LNCaP clone FGC (cell line): ENCODE data around the gene KIF3C.

Experiments used
- DNase-seq: peaks from one replicate; pipeline ENCODE4 v3.0.0-alpha.2; 2011; ENCODE audit warnings: low read depth
- H3K4me3 ChIP-seq: 2 replicates; pipeline ENCODE4 v1.5.1; 2011; ENCODE audit warnings: mild to moderate bottlenecking, low read depth, low read length, control low read depth
- TF ChIP-seq, protein P1 (sequence below): IDR thresholded peaks from 2 replicates; pipeline ENCODE4 v1.5.1; 2012; ENCODE audit warnings: mild to moderate bottlenecking; ENCODE audit not compliant: control insufficient read depth, insufficient read depth; ENCODE audit errors: extremely low read depth

Gene KIF3C

DNA sequence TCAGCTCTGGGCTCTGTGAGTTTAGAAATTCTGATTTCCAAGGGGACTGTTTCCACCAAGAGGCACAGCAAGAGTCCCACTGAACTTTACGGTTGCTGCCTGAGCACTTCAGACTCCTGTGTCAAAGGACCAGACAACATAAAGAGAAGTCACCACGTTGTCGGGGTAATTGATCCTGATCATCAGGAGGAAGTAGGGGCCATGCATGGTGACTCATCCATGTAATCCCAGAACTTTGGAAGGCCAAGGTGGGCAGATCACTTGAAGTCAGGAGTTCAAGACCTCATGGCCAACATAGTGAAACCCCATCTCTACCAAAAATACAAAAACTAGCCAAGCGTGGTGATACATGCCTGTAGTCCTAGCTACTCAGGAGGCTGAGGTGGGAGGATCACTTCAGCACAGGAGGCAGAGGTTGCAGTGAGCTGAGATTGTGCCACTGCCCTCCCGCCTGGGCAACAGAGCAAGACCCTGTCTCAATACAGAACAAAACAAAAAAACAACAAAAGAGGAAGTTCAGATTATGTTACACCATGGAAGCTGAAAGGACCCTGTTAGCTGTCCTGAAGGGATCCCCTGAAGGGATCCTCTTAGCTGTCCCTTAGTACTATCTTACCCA lies 94.6 kb downstream of the KIF3C start:
- H3K4me3 ChIP-seq: no peak overlapping the region
- DNase-seq: no peak
- TF ChIP-seq, protein P1, sequence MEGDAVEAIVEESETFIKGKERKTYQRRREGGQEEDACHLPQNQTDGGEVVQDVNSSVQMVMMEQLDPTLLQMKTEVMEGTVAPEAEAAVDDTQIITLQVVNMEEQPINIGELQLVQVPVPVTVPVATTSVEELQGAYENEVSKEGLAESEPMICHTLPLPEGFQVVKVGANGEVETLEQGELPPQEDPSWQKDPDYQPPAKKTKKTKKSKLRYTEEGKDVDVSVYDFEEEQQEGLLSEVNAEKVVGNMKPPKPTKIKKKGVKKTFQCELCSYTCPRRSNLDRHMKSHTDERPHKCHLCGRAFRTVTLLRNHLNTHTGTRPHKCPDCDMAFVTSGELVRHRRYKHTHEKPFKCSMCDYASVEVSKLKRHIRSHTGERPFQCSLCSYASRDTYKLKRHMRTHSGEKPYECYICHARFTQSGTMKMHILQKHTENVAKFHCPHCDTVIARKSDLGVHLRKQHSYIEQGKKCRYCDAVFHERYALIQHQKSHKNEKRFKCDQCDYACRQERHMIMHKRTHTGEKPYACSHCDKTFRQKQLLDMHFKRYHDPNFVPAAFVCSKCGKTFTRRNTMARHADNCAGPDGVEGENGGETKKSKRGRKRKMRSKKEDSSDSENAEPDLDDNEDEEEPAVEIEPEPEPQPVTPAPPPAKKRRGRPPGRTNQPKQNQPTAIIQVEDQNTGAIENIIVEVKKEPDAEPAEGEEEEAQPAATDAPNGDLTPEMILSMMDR: no peak

DNA sequence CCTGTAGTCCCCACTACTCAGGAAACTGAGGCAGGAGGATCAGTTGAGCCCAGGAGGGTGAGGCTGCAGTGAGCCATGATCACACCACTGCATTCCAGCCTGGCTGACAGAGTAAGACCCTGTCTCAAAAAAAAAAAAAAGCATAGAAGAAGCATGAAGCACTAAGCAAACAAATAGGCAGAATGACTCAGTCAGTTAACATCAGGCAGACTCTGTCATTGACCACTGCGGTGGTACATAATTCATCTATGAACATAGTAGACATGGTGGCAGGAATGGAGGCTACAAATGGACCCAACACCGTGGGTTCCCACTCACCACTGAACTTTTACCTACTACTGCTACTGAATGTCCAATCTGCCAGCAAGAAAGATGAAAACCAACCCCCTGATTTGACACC lies 96.4 kb downstream of the KIF3C start:
- DNase-seq: no peak
- H3K4me3 ChIP-seq: no peak overlapping the region
- TF ChIP-seq, protein P1: no peak

DNA sequence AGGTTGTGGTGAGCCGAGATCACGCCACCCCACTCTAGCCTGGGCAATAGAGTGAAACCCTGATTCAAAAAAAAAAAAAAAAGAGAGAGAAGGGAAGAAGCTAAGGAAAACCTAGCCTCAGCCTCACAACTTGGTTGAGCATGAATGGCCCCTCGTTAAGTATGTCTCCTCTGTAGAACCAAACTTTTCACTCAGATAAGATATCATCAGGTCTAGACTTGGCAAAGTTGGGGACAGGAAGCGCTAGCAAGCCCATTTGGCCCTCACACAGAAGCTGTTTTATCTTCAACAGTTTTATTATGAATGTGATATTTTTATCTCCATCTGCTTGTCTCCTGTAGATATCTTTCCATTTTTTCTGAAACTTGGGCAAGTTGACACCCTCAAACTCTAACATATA lies 100.5 kb downstream of the KIF3C start:
- DNase-seq: no peak
- TF ChIP-seq, protein P1: no peak
- no peak overlapping the region for H3K4me3 ChIP-seq

DNA sequence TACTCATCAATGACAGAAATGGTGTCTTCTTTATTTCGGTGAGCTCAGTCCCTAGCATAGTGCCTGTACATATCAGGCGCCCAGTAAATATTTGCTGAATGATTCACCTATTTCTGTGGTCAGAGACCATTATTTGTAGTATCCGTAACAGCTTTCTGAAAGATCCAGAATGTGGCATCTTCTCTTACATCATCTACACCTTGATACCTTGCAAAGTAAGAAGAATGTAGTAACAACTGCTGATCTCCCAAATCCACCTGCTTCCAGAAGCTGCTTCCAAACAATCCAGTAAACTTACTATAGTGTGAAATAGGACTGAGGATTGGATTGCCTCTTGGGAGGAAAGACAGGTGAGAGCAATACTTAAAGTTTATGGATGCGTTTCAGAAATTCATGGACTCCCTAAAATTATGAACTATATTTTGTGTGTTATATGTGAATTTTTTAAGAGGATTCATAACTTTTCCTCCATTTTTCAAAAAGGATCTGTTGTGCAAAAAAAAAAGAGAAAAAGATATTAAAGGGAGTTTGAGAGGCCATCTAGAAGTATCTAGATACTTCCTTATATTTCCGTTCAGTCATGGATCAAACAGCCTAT lies 103.1 kb downstream of the KIF3C start:
- peak overlapping the region; percentile 94 for H3K4me3 ChIP-seq
- no peak for DNase-seq
- TF ChIP-seq, protein P1: no peak

DNA sequence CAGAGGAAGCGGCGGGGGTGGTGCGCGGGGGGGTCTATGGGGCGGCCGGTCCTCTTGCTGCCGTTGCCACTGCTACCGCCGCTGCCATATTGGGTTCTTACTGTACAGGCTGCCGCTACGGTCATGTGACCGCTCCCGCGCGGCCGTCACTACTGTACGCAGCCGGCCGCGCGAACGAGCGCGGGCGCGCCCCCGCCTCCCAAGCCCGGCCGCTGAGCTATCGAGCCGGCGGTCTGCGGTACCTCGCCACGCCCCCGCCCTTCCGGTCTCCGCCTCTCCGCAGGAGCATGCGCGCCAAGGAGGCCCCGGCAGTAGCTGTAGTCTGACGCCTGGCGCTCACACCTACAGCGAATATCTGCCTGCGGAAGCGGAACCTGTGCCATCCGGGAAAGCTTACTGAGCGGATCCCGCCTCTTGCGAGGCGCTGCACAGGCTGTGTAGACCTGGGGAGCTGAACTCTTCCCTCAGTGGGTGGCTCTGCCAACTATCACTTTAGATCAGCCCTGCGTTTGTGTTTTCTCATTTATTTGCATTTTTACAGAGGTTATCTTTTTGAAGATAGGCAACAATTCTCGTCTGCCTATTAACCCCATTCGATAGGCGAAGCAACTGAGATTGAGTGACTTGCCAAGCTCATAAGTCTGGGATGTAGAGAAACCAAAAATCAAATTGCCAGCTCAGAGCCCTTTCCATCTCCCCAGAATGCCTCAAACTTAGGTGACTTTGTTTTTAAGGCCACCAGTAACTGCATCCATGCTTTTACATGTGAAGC lies 103.8 kb downstream of the KIF3C start, which contains the start of gene ASXL2:
Gene ASXL2, minus strand, starts transcription at position 127 of the 772 bp plus-strand sequence. CDS start 265 bp downstream, outside the sequence.
- H3K4me3 ChIP-seq: peak within 1 kb of the TSS; percentile 94
- TF ChIP-seq, protein P1: peak; percentile 10; the same call in 1 of the 2 replicates
- DNase-seq: peak; percentile 90

DNA sequence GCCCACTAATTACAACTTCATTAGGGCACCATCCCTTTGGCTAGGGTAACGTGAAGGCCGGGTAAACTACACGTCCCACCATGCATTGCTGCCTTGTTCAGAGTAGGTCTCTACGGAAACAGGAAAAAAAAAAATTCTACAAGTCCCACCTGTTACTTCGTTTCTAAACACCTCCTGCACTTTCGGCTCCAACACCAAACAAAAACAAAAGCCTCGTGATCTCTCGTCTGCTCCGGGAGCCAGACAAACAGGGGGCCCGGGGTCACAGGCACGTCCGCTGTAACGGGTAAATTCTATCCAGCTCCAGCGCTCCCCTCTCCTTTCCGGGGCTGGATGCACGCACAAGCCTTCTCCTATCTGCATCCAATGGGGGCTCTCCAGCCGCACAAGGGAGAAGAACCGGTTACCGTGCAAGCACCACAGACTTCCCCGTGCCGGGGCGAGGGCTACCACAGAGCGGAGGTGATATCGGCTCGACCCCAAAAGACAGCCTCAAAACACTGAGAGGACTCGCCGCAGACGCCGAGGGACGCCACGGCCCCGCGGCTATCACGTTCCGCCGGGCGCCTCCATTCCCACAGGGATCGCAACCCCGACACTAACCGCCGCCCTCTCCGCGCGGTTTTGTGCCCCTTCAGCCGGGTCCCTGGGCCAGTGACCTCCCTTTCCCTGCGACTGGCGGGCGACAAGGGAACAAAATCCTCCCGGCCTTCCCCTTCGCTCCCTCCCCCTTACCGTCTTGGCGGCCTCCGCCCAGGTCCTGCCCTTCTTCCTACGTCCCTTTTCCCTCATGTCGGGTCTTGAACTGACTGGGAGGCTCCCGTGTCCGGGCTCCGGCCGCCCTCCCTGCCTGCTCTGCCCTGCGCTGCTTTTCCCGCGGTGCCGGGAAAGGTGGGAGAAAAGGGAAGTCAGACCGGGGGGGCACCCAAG lies 104.6 kb downstream of the KIF3C start:
- peak overlapping the region; percentile 94 for H3K4me3 ChIP-seq
- TF ChIP-seq, protein P1: no peak
- peak; percentile 21 for DNase-seq
